ENCODE results near the gene MON2. TPM values are rescaled to one million over a fixed set of nuclear protein-coding genes. Genes with fewer than 3 reads are reported as not detected.
A peak's percentile ranks its signal among the peaks of the same experiment; 100 is the strongest.

The MON2 gene
- 36.7 and 46.1 TPM in 2 replicates for total RNA-seq

GRCh38 chr12:62466594-62467491 is at the start of gene MON2:
Gene MON2, plus strand, starts transcription at chr12:62466826. Its CDS starts 382 bp downstream, at chr12:62467208.

Small RNA genes lying within 50 kb of the gene (small RNA-seq; reads per million reads assigned to genes)
- gene MIRLET7I (1,044 reads per million, percentile 100 among the genes with 10 or more reads in this experiment), gene RNU6-399P (not detected)

Other genes starting within 250 kb of the MON2 start
- 58.1 and 60.8 TPM in 2 replicates for gene USP15, start 206.4 kb upstream of the MON2 start, total RNA-seq

All from subcutaneous preadipocyte (primary cell).